Effector CD8-positive, alpha-beta T cell (primary cell): ENCODE measurements around the gene MSMP.

ENCODE experiments used
- DNase-seq: peaks from one replicate; lab custom pipeline; 2025; lab: John Stamatoyannopoulos, UW

Gene MSMP

GRCh38 chr9:35743880-35744518 is 10.1 kb downstream of the MSMP start:
- DNase-seq = no peak

- no peak for DNase-seq
Observed at GRCh38 chr9:35743452-35743851, 10.6 kb downstream of the MSMP start.

- no peak for DNase-seq
Observed at GRCh38 chr9:35741740-35742139, 12.3 kb downstream of the MSMP start.

- no peak for DNase-seq
Observed at GRCh38 chr9:35740243-35740642, 13.8 kb downstream of the MSMP start.

GRCh38 chr9:35738924-35739323 is 15.2 kb downstream of the MSMP start:
- DNase-seq = no peak

- no peak for DNase-seq
Observed at GRCh38 chr9:35738186-35738585, 15.9 kb downstream of the MSMP start.

- DNase-seq = no peak
Observed at GRCh38 chr9:35737143-35737542, 16.9 kb downstream of the MSMP start.

- DNase-seq = peak; percentile 28
Observed at GRCh38 chr9:35736201-35736633, 17.9 kb downstream of the MSMP start.

GRCh38 chr9:35734096-35734495 is 20.0 kb downstream of the MSMP start:
- DNase-seq = no peak

- no peak for DNase-seq
Observed at GRCh38 chr9:35732800-35733541, 21.1 kb downstream of the MSMP start.

- peak; percentile 95 for DNase-seq
Observed at GRCh38 chr9:35732185-35732799, 21.8 kb downstream of the MSMP start, which contains the start of the genes CREB3 and TLN1. TSS of gene CREB3 (plus strand) at chr9:35732666. CDS start at chr9:35732773, 107 bp downstream. TSS of gene TLN1 (minus strand) at chr9:35732195. CDS start at chr9:35725694, 6,501 bp downstream.

- no peak for DNase-seq
Observed at GRCh38 chr9:35731415-35732184, 22.5 kb downstream of the MSMP start.

GRCh38 chr9:35730486-35730854 is 23.6 kb downstream of the MSMP start:
- DNase-seq = no peak

GRCh38 chr9:35729700-35730485 is 24.2 kb downstream of the MSMP start:
- peak; percentile 5 for DNase-seq

- no peak for DNase-seq
Observed at GRCh38 chr9:35729101-35729500, 25.0 kb downstream of the MSMP start.

- no peak for DNase-seq
Observed at GRCh38 chr9:35728041-35728971, 25.8 kb downstream of the MSMP start.

GRCh38 chr9:35727676-35728040 is 26.4 kb downstream of the MSMP start:
- DNase-seq = no peak

GRCh38 chr9:35726931-35727330 is 27.1 kb downstream of the MSMP start:
- DNase-seq = no peak

GRCh38 chr9:35725362-35725761 is 28.7 kb downstream of the MSMP start:
- DNase-seq = no peak

- no peak for DNase-seq
Observed at GRCh38 chr9:35723908-35724307, 30.2 kb downstream of the MSMP start.
